BE2C (cell line): ENCODE results near the gene TMEM87A.
"Not testable (repeated sequence)": the region's sequence is repeated elsewhere in the genome, so short reads cannot be mapped to it uniquely, and the experiment has no call there.

Source experiments
- DNase-seq: peaks from one replicate; pipeline ENCODE4 v3.0.0-alpha.2; 2020
- H3K27me3 ChIP-seq: fragments of 250-450 bp; sonication (Bioruptor Pico); 2 replicates; pipeline ENCODE4 v1.5.1; 2020; ENCODE audit warnings: mild to moderate bottlenecking
- H3K36me3 ChIP-seq: fragments of 250-450 bp; sonication (Bioruptor Pico); 2 replicates; pipeline ENCODE4 v1.5.1; 2020; ENCODE audit warnings: mild to moderate bottlenecking
- H3K4me1 ChIP-seq: fragments of 250-450 bp; sonication (Bioruptor Pico); 2 replicates; pipeline ENCODE4 v1.5.1; 2020
- H3K4me3 ChIP-seq: 2 replicates; pipeline ENCODE4 v1.5.1; 2011; ENCODE audit warnings: low read depth, low read length
- H3K9me3 ChIP-seq: fragments of 250-450 bp; sonication (Bioruptor Pico); 2 replicates; pipeline ENCODE4 v1.5.1; 2020
- TF ChIP-seq, protein P1 (sequence below): IDR thresholded peaks from 2 replicates; pipeline ENCODE4 v1.5.1; 2012; ENCODE audit warnings: mild to moderate bottlenecking, low read depth, low read length

Gene TMEM87A

GRCh38 chr15:42306681-42307080 is 33.4 kb upstream of the TMEM87A start:
- Histone ChIP-seq H3K4me3 (no peak overlapping the region), H3K4me1 (no peaks in the 10 kb centered on the region), H3K9me3 (no peaks in the 10 kb centered on the region), H3K36me3 (no peaks in the 10 kb centered on the region), H3K27me3 (no peaks in the 10 kb centered on the region)
- DNase-seq: no peak
- TF ChIP-seq, protein P1, sequence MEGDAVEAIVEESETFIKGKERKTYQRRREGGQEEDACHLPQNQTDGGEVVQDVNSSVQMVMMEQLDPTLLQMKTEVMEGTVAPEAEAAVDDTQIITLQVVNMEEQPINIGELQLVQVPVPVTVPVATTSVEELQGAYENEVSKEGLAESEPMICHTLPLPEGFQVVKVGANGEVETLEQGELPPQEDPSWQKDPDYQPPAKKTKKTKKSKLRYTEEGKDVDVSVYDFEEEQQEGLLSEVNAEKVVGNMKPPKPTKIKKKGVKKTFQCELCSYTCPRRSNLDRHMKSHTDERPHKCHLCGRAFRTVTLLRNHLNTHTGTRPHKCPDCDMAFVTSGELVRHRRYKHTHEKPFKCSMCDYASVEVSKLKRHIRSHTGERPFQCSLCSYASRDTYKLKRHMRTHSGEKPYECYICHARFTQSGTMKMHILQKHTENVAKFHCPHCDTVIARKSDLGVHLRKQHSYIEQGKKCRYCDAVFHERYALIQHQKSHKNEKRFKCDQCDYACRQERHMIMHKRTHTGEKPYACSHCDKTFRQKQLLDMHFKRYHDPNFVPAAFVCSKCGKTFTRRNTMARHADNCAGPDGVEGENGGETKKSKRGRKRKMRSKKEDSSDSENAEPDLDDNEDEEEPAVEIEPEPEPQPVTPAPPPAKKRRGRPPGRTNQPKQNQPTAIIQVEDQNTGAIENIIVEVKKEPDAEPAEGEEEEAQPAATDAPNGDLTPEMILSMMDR: no peak

DNA sequence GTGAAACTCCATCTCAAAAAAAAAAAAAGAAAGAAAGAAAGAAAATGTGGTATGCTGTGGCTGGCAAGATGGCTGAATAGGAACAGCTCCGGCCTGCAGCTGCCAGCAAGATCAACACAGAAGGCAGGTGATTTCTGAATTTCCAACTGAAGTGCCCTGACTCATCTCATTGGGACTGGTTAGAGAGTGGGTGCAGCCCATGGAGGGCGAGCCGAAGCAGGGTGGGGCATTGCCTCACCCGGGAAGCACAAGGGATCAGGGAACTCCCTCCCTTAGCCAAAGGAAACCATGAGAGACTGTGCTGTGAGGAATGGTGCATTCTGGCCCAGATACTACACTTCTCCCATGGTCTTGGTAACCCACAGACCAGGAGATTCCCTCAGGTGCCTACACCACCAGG is 27.8 kb upstream of the TMEM87A start:
- not testable (repeated sequence) for H3K36me3 ChIP-seq, H3K4me1 ChIP-seq, H3K27me3 ChIP-seq, DNase-seq, H3K9me3 ChIP-seq, H3K4me3 ChIP-seq

GRCh38 chr15:42289166-42289565 is 15.9 kb upstream of the TMEM87A start:
- no peak for DNase-seq
- H3K36me3 ChIP-seq: no peaks in the 10 kb centered on the region

DNA sequence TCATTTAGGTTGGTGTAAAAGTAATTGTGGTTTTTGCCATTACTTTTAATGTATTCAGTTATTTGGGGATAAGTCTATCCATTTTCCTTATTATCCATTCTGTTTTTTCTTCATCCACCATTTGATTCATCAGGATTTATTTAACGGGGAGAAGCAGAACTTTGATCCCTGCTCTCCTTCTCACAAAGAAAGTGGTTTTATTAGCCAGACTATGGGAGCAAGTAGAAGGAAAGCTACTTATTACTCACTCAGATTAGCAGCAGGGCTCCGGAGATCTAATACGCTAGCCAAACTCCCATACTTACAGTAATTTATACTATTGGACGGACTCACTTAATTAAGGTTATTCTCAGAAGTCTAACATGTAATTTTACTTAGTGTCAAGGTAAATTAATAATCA is 14.7 kb upstream of the TMEM87A start:
- Histone ChIP-seq H3K4me1 (no peaks in the 10 kb centered on the region), H3K9me3 (no peaks in the 10 kb centered on the region), H3K27me3 (no peaks in the 10 kb centered on the region), H3K36me3 (no peaks in the 10 kb centered on the region), H3K4me3 (no peak overlapping the region)
- TF ChIP-seq, protein P1: no peak
- no peak for DNase-seq

More at GRCh38 chr15:42289166-42289565, 15.9 kb upstream of the TMEM87A start:
- Histone ChIP-seq H3K4me1 (no peaks in the 10 kb centered on the region), H3K9me3 (no peaks in the 10 kb centered on the region), H3K27me3 (no peaks in the 10 kb centered on the region), H3K4me3 (no peak overlapping the region)
- TF ChIP-seq, protein P1: no peak

DNA sequence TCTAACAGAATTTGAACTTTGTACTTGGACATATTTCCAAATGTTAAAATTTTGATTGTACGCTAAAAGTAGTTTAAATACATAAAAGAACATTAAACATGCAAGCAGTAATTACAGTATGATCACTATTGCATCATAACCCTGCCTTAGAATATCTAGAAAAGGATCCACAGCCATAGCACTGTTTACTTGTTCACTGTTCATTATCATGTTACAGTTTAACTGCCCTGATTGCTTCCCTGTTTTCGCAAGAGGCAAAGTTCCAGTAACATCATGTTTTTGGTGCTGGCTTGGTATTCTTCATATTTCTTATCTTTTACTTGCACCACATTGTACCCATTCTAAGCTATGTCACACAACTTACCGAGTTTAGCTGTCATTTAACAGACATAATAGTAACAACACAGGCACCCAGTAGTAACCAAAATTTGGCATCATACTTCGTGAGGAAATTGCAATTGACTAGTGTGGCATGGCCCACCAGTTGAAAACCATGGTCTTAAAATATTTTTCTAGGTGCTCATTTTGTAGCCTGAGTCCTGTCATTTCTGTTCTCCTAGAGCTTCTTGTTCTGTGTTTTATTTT is 13.3 kb upstream of the TMEM87A start:
- no peak overlapping the region for H3K4me3 ChIP-seq
- no peak for DNase-seq
- TF ChIP-seq, protein P1: no peak
- no peaks in the 10 kb centered on the region for H3K27me3 ChIP-seq
- H3K9me3 ChIP-seq: no peaks in the 10 kb centered on the region
- no peaks in the 10 kb centered on the region for H3K36me3 ChIP-seq
- H3K4me1 ChIP-seq: no peaks in the 10 kb centered on the region

DNA sequence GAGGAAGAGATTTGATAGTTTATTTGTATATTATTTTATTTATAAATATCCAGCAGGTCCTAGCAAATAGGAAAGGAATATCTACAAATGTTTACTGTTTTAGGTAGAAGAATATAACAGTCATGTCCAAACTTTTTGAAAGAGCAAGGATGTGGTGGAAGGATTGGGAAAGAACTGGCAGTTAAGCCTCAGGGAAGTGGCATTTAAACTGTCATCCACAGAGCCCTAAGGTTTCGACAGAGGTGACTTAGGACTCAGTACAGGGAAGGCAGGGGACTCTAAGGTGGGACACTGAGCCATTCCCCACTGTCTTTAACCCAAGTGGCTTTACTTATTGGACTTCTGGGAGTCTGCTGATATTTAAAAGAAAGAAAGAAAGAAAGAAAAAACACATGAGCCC is 11.8 kb upstream of the TMEM87A start:
- Histone ChIP-seq H3K9me3 (no peaks in the 10 kb centered on the region), H3K36me3 (no peaks in the 10 kb centered on the region), H3K4me1 (no peaks in the 10 kb centered on the region), H3K4me3 (no peak overlapping the region), H3K27me3 (no peaks in the 10 kb centered on the region)
- no peak for DNase-seq
- TF ChIP-seq, protein P1: no peak

DNA sequence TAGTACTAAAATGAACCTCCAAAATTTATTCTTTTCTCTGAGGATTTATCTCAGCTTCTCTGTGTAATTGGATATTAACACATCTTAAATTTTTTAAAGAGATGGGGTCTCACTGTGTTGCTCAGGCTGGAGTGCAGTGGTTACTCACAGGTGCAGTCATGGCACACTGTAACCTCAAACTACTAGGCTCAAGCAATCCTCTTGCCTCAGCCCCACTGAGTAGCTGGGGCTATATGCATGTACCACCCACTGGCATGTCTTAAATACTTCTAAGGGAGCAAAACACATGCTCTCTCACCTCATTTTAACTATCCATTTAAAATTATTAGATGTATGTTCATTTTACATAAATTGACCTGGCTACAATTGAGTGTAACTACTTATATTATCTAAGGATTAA is 11.3 kb upstream of the TMEM87A start:
- no peak for DNase-seq
- TF ChIP-seq, protein P1: no peak
- no peak overlapping the region for H3K4me3 ChIP-seq
- H3K27me3 ChIP-seq: no peaks in the 10 kb centered on the region
- H3K4me1 ChIP-seq: no peaks in the 10 kb centered on the region
- H3K9me3 ChIP-seq: no peaks in the 10 kb centered on the region
- no peaks in the 10 kb centered on the region for H3K36me3 ChIP-seq
